Endothelial cell of umbilical vein (primary cell): Measurements from ENCODE around the gene CELF1. TPM values are rescaled to one million over a fixed set of nuclear protein-coding genes. Genes with fewer than 3 reads are reported as not detected.

ENCODE experiments used
- BruUV-seq: library from RNA; stranded (reverse); fragments of 400-500 nt; replicated peaks from 2 replicates; lab custom pipeline; 2021; lab: Mats Ljungman, UMichigan
- CTCF ChIA-PET: fragments of 300-600, 350-600 bp; sonication (Branson Sonifier 250); formaldehyde crosslinking; loops from one replicate; lab custom pipeline; 2021; ENCODE audit warnings: antibody characterized with exemption, inconsistent platforms; lab: Charles Lee
- POLR2A ChIA-PET: fragments of 300-600, 350-600 bp; sonication (Branson Sonifier 250); formaldehyde crosslinking; loops from one replicate; lab custom pipeline; 2021; ENCODE audit warnings: antibody characterized with exemption, inconsistent platforms; lab: Charles Lee
- DNase-seq: peaks from one replicate; pipeline ENCODE4 v3.0.0-alpha.2; 2011; ENCODE audit warnings: low read depth, low spot score
- FAIRE-seq: peaks from 2 replicates; lab custom pipeline; 2011; peaks lifted over from hg19 to GRCh38; lab: Jason Lieb, UNC
- H2AFZ ChIP-seq: 2 replicates; pipeline ENCODE4 v1.6.0; 2012; ENCODE audit warnings: low read depth, low read length, control low read depth, inconsistent platforms
- H3K27ac ChIP-seq: 2 replicates; pipeline ENCODE4 v1.5.1; 2011; ENCODE audit warnings: low read depth, mild to moderate bottlenecking, control low read depth, low read length, moderate library complexity; ENCODE audit not compliant: insufficient read depth
- H3K27me3 ChIP-seq, 2 experiments: 2 replicates each; pipeline versions ENCODE4 v1.6.0 to v1.6.1; 2011; ENCODE audit warnings: low read length in 2 of 2, mixed read lengths in 1 of 2; ENCODE audit not compliant: control insufficient read depth in 2 of 2, insufficient read depth in 2 of 2
- H3K36me3 ChIP-seq, 2 experiments: 2 replicates in 1 of 2; 3 replicates in 1 of 2; pipeline ENCODE4 v1.5.1; 2011; ENCODE audit warnings: low read length in 2 of 2, mild to moderate bottlenecking in 1 of 2, moderate library complexity in 1 of 2; ENCODE audit not compliant: control insufficient read depth in 2 of 2, insufficient read depth in 2 of 2; ENCODE audit errors: extremely low read depth in 1 of 2
- H3K4me1 ChIP-seq: 3 replicates; pipeline ENCODE4 v1.5.1; 2011; ENCODE audit warnings: mild to moderate bottlenecking, low read length; ENCODE audit not compliant: control insufficient read depth, insufficient read depth; ENCODE audit errors: extremely low read depth
- H3K4me2 ChIP-seq: 2 replicates; pipeline ENCODE4 v1.6.1; 2011; ENCODE audit warnings: low read length, control low read depth, mixed read lengths; ENCODE audit not compliant: insufficient read depth
- H3K4me3 ChIP-seq, 3 experiments: fragments of 200-600 bp in 1 of 3; sonication (generic), shearing (Covaris generic) in 1 of 3; replicated peaks in 1 of 3; 2 replicates each; pipeline ENCODE4 v1.5.1; 2011 to 2016; ENCODE audit warnings: control low read depth in 3 of 3, low read length in 3 of 3, mild to moderate bottlenecking in 2 of 3, inconsistent platforms in 1 of 3, low read depth in 1 of 3, moderate library complexity in 1 of 3; ENCODE audit not compliant: insufficient read depth in 1 of 3
- H3K79me2 ChIP-seq: 2 replicates; pipeline ENCODE4 v1.6.0; 2012; ENCODE audit warnings: low read length, inconsistent platforms; ENCODE audit not compliant: control insufficient read depth, insufficient read depth
- H3K9ac ChIP-seq: replicated peaks from 2 replicates; pipeline ENCODE3; 2011; ENCODE audit warnings: low read length, control low read depth; ENCODE audit not compliant: insufficient read depth; ENCODE audit errors: extremely low read depth
- H3K9me1 ChIP-seq: replicated peaks from 3 replicates; pipeline ENCODE4 v1.6.0; 2011; ENCODE audit warnings: mild to moderate bottlenecking, low read length; ENCODE audit not compliant: control insufficient read depth, insufficient read depth; ENCODE audit errors: extremely low read depth
- H3K9me3 ChIP-seq: replicated peaks from 2 replicates; pipeline ENCODE4 v1.5.1; 2012; ENCODE audit warnings: low read length, inconsistent platforms; ENCODE audit not compliant: control insufficient read depth, insufficient read depth
- H4K20me1 ChIP-seq: replicated peaks from 2 replicates; pipeline ENCODE3; 2011; ENCODE audit warnings: mild to moderate bottlenecking, low read length; ENCODE audit not compliant: control insufficient read depth, insufficient read depth; ENCODE audit errors: extremely low read depth
- CTCF ChIP-seq, 2 donors: IDR thresholded peaks; 1 replicate in 1 of 2; 2 replicates in 1 of 2; pipeline ENCODE4 v1.5.1; 2011; ENCODE audit warnings: low read length in 2 of 2, mild to moderate bottlenecking in 2 of 2, moderate library complexity in 2 of 2, control low read depth in 1 of 2, inconsistent platforms in 1 of 2, low read depth in 1 of 2; ENCODE audit not compliant: insufficient read depth in 1 of 2; ENCODE audit errors: extremely low read depth in 1 of 2
- EZH2 ChIP-seq: IDR thresholded peaks from 2 replicates; pipeline ENCODE4 v1.6.1; 2012; ENCODE audit warnings: borderline replicate concordance, low read depth, mild to moderate bottlenecking, moderate library complexity, low read length, inconsistent platforms; ENCODE audit not compliant: severe bottlenecking
- FOS ChIP-seq: IDR thresholded peaks from 2 replicates; pipeline ENCODE4 v1.6.1; 2011; ENCODE audit warnings: mild to moderate bottlenecking, low read length, moderate library complexity, borderline replicate concordance; ENCODE audit not compliant: insufficient read depth
- GATA2 ChIP-seq: IDR thresholded peaks from 2 replicates; pipeline ENCODE4 v1.7.0; 2011; ENCODE audit warnings: low read depth, mild to moderate bottlenecking, moderate library complexity, mixed read lengths, low read length; ENCODE audit not compliant: insufficient read length, insufficient read depth
- JUN ChIP-seq: IDR thresholded peaks from 2 replicates; pipeline ENCODE4 v1.6.1; 2011; ENCODE audit warnings: borderline replicate concordance, low read depth; ENCODE audit not compliant: insufficient read length, insufficient read depth
- MAX ChIP-seq: IDR thresholded peaks from 2 replicates; pipeline ENCODE4 v1.6.1; 2011; ENCODE audit not compliant: insufficient read depth, insufficient read length
- MYC ChIP-seq: IDR thresholded peaks from one replicate; pipeline ENCODE4 v1.6.1; 2011; ENCODE audit warnings: mild to moderate bottlenecking, low read depth, low read length
- POLR2A ChIP-seq: IDR thresholded peaks from 2 replicates; pipeline ENCODE4 v1.6.1; 2012; ENCODE audit warnings: low read depth, mild to moderate bottlenecking, control low read depth, low read length
- POLR2AphosphoS5 ChIP-seq: IDR thresholded peaks from 2 replicates; pipeline ENCODE4 v1.6.1; 2012; ENCODE audit warnings: low read depth, mild to moderate bottlenecking, control low read depth, low read length, moderate library complexity; ENCODE audit not compliant: insufficient read depth
- dilution Hi-C: fragments of 300-500 bp; cut with MboI; formaldehyde crosslinking; loops from one replicate; pipeline ENCODE4 v1.15.0; 2019; ENCODE audit warnings: low sequenced_read_pairs; ENCODE audit not compliant: extremely low pct_ligation_motif_present
- intact Hi-C: fragments of 100-400 bp; cut with micrococcal nuclease; formaldehyde crosslinking; loops from one replicate; pipeline ENCODE4 v1.10.0; 2022
- polyA plus RNA-seq, 4 experiments: library from polyadenylated mRNA; depleted of rRNA in 3 of 4; stranded (reverse) in 3 of 4; unstranded in 1 of 4; fragments of >200 nt; gene quantifications; 2 replicates each; pipeline versions ENCODE4 v1.2.1 to v1.2.3, GENCODE V29; 2011 to 2012; ENCODE audit warnings: missing spikeins in 1 of 4
- total RNA-seq: library from RNA; stranded (reverse); gene quantifications from 2 replicates; pipeline ENCODE4 v1.2.3, GENCODE V29; 2021

Gene CELF1
- total and polyA plus RNA-seq, 2 donors (not counting 3 experiments of a cell fraction or from before 2014, with no cell fraction given), result 66.3 to 120 TPM

GRCh38 chr11:47565340-47566148 is 12.6 kb upstream of the CELF1 start, which contains the start of gene PTPMT1:
Gene PTPMT1, plus strand, starts transcription at chr11:47565599. Its CDS starts 24 bp downstream, at chr11:47565623.
- intact Hi-C loops (no loop called here), dilution Hi-C loops (no loop called here)
- peak within 1 kb of the TSS; percentile 56 for H3K27ac ChIP-seq
- H4K20me1 ChIP-seq, result no peaks in the 10 kb centered on the region
- ChIA-PET CTCF (interaction anchor here (1.0 to 1.8 kb wide), 5 partner anchors 9 to 14 kb away, joined by 3 to 7 read pairs (median 4); partner anchors contain the start of genes CELF1 and KBTBD4), POLR2A (interaction anchor here (0.6 to 0.7 kb wide), 3 partner anchors 11 to 231 kb away, joined by 3 to 16 read pairs (median 7); no protein-coding TSS in a partner anchor)
- TF ChIP-seq CTCF (IDR thresholded peaks at IDR 0.05; ENCODE audit: extremely low read depth in 1 of 2, insufficient read depth in 1 of 2, low read depth in 1 of 2, low read length in 2 of 2) (no peak), JUN (no peak), POLR2A (peak; percentile 85), MYC (no peak), FOS (no peak), EZH2 (no peak), MAX (peak; percentile 41), GATA2 (no peak), POLR2AphosphoS5 (peak; percentile 94)
- H3K9me3 ChIP-seq, result no peaks in the 10 kb centered on the region
- H2AFZ ChIP-seq, result peak within 1 kb of the TSS; percentile 45
- peaks cover 31% of the 10 kb centered on the region for H3K79me2 ChIP-seq
- H3K4me1 ChIP-seq, result peaks cover 9% of the 10 kb centered on the region
- H3K27me3 ChIP-seq, result no peaks in the 10 kb centered on the region
- peak within 1 kb of the TSS; percentile 71 for H3K9ac ChIP-seq
- H3K4me2 ChIP-seq, result peak within 1 kb of the TSS; percentile 26
- no TSS peak for BruUV-seq
- peak within 1 kb of the TSS; percentile 38 to 87 (median 69) for H3K4me3 ChIP-seq
- FAIRE-seq (no peak), DNase-seq (peak; percentile 63)
- H3K36me3 ChIP-seq, result peaks cover 0 to 2% of the 10 kb centered on the region in 2 experiments
- no peaks in the 10 kb centered on the region for H3K9me1 ChIP-seq
